ENCODE data around the gene LRRC34. TPM values are rescaled to one million over a fixed set of nuclear protein-coding genes. Genes with fewer than 3 reads are reported as not detected.

Gene LRRC34
- total and polyA plus RNA-seq, 10 of the 15 experiments (the other 5 are each of a cell fraction or from before 2014, with no cell fraction given), result 0.24 to 3.7 (median 1.7) TPM

- no peak overlapping the region for H3K4me2 ChIP-seq (ENCODE audit: control insufficient read depth, insufficient read depth)
- 47% methylated on average over 5 of the region's 5 CpGs for WGBS (ENCODE audit: insufficient coverage, insufficient replicate concordance, low lambda C conversion rate, missing lambda C conversion rate)
- ChIA-PET RAD21 (ENCODE audit: unreplicated experiment) (interaction anchor here (0.9 to 3.2 kb wide), 8 partner anchors 48 to 192 kb away, joined by 3 to 17 read pairs (median 4); partner anchors contain the start of gene SEC62), CTCF (interaction anchor here (0.6 to 5.1 kb wide), 24 partner anchors 8 to 712 kb away, joined by 3 to 65 read pairs (median 4); partner anchors contain the start of gene SEC62), SMC1A (ENCODE audit: uncharacterized antibody, unreplicated experiment) (interaction anchor here (0.8 to 7.2 kb wide), 12 partner anchors 48 to 721 kb away, joined by 3 to 56 read pairs (median 6); partner anchors contain the start of genes LRRC34, LRRIQ4 and SEC62), POLR2A (interaction anchor here (0.6 to 1.6 kb wide), 2 partner anchors 17 to 105 kb away, joined by 4 read pairs; no protein-coding TSS in a partner anchor)
- no peaks in the 10 kb centered on the region for H3K79me2 ChIP-seq (ENCODE audit: control insufficient read depth, insufficient read depth, low read length)
- ATAC-seq (no peak), FAIRE-seq (no peak), DNase-seq (ENCODE audit: low read depth, low spot score) (no peak)
- no peak overlapping the region for H3K9ac ChIP-seq (ENCODE audit: control insufficient read depth, insufficient read depth, low read length)
- no peaks in the 10 kb centered on the region for H3K36me3 ChIP-seq (ENCODE audit: control insufficient read depth in 2 of 2, insufficient read depth in 2 of 2, low read length in 1 of 2)
- no TSS peak for BruUV-seq (replicated peaks)
- peaks cover 16% of the 10 kb centered on the region for H3K4me1 ChIP-seq (ENCODE audit: control insufficient read depth, insufficient read depth, low read length)
- intact Hi-C loops (cut with micrococcal nuclease; ENCODE audit: unreplicated experiment) (loop anchor here (2.0 kb wide), 1 partner anchor 99 kb away; no protein-coding TSS in a partner anchor), in situ Hi-C loops (cut with MboI) (loop anchor here (10.0 kb wide), 1 partner anchor 193 kb away; no protein-coding TSS in a partner anchor)
- H3K4me3 ChIP-seq, result no peak overlapping the region
- H2AFZ ChIP-seq (ENCODE audit: control insufficient read depth, low read depth, low read length), result no peak overlapping the region
- no peaks in the 10 kb centered on the region for H4K20me1 ChIP-seq (ENCODE audit: control insufficient read depth, insufficient read depth)
- H3K27ac ChIP-seq (ENCODE audit: control insufficient read depth, insufficient read depth), result no peak overlapping the region
- H3K27me3 ChIP-seq (replicated peaks in 1 of 2; ENCODE audit: control insufficient read depth in 2 of 2, insufficient read depth in 2 of 2, low read length in 1 of 2), result peaks cover 0 to 4% of the 10 kb centered on the region in 2 experiments; a peak in 2 of 4 replicates
- no peaks in the 10 kb centered on the region for H3K9me3 ChIP-seq (replicated peaks; ENCODE audit: control insufficient read depth, insufficient read depth, low read length)
- TF ChIP-seq EP300 (IDR thresholded peaks at IDR 0.05; ENCODE audit: borderline replicate concordance in 1 of 2, control insufficient read depth in 1 of 2, low read depth in 2 of 2, low read length in 2 of 2) (no peak), POLR2AphosphoS5 (IDR thresholded peaks at IDR 0.05; ENCODE audit: low read length) (no peak), IRF4 (IDR thresholded peaks at IDR 0.05; ENCODE audit: low read depth, low read length) (no peak), TBL1XR1 (IDR thresholded peaks at IDR 0.05; ENCODE audit: low read depth, low read length) (no peak), NR2F1 (conservative IDR thresholded peaks at IDR 0.05) (no peak), CEBPB (IDR thresholded peaks at IDR 0.05; ENCODE audit: borderline replicate concordance in 1 of 2, low read depth in 2 of 2, low read length in 2 of 2) (no peak), SIN3A (IDR thresholded peaks at IDR 0.05; ENCODE audit: low read depth, low read length) (no peak), RCOR1 (conservative IDR thresholded peaks at IDR 0.05; ENCODE audit: low read depth, low read length) (no peak), ESRRA (IDR thresholded peaks at IDR 0.05; ENCODE audit: low read length) (no peak), SUPT20H (IDR thresholded peaks at IDR 0.05; ENCODE audit: borderline replicate concordance, control insufficient read depth, low read depth, low read length) (no peak), TCF7 (IDR thresholded peaks at IDR 0.05; ENCODE audit: borderline replicate concordance) (no peak), MEF2A (IDR thresholded peaks at IDR 0.05; ENCODE audit: insufficient read depth, low read depth, low read length) (no peak), SUZ12 (IDR thresholded peaks at IDR 0.05; ENCODE audit: unreplicated experiment) (no peak), CREB1 (IDR thresholded peaks at IDR 0.05; ENCODE audit: low read depth) (no peak), EZH2 (IDR thresholded peaks at IDR 0.05; ENCODE audit: borderline replicate concordance, control insufficient read depth, low read depth, low read length) (no peak), ZNF217 (IDR thresholded peaks at IDR 0.05) (no peak)
Observed at GRCh38 chr3:169861871-169862270, 49.2 kb upstream of the LRRC34 start.
